Pulmonary artery endothelial cell (primary cell): ENCODE data around the gene FKBP2. TPM values are rescaled to one million over a fixed set of nuclear protein-coding genes. Genes with fewer than 3 reads are reported as not detected.

ENCODE experiments used
- DNase-seq: peaks from one replicate; pipeline ENCODE4 v3.0.0-alpha.2; 2011; ENCODE audit warnings: low read depth, low spot score
- total RNA-seq: library from RNA; depleted of rRNA; stranded (reverse); fragments of >200 nt; gene quantifications from 2 replicates; pipeline ENCODE4 v1.2.3, GENCODE V29; 2014

FKBP2 gene
- total RNA-seq, result 62.8 and 91.5 TPM in 2 replicates

DNA sequence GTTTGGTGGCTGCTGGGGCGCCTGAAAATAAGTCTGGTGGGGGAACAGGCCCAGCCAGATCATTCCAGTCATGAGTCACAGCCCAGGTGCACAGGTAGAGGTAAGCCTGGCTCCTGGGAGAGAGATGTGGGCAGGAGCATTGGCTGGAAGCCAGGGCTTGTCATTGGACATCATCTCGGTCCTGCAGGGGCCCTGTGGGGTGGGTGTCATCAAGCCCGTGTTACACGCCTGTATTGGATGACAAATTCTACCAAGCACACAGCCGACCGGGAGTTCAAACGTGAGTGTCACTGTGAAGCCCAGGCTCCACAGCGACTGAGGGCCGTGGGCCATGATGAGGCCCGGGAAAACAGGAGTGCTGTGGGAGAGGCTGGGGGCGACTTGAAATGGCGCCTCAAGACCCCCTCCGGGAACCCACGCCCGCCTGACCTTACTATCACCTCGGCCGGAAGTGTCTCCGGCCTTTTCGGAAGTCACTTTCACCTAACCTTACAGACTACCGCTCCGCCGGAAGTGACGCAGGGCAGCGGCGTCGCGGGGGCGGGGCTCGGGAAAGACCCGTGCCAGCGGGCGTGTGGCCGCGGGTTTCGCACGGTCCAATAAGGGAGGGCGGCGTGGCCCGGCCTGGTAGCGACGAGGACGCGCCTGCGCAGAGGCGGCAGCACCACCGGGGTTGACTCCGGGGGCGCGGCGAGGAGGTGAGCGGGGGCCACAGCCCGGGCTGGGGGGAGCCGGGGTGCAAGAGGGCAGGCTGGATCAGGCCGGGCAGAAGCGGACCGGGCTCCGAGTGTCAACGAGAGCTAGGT lies at the start of gene FKBP2:
Gene FKBP2 (plus strand): TSS at position 661 of the 806 bp plus-strand sequence. CDS start 1,293 bp downstream, outside the sequence.
- DNase-seq, result peak; percentile 80

GRCh38 chr11:64192434-64192833 lies 48.5 kb upstream of the FKBP2 start:
- no peak for DNase-seq

- no peak for DNase-seq
Observed at GRCh38 chr11:64196626-64197025, 44.3 kb upstream of the FKBP2 start.

- no peak for DNase-seq
Observed at GRCh38 chr11:64198511-64198910, 42.4 kb upstream of the FKBP2 start.

DNA sequence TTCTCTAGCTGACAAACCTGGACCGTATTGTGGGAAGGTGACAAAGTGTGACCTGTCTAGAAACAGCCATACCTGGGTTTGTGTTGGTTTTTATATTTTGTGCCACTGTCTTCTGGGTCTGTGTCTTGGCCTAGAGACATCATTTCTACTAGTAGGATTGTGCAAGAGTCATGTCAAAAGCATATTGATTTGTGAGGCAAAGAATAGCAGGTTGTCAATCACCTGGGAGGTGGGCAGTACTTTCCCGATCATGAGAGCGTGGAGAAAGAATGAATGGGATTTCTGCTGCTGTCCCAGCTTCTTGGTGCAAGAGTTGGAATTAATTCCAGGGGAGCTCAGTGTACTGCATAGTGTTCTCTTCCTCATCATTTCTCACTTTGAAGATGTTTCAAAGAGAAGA lies 39.4 kb upstream of the FKBP2 start:
- no peak for DNase-seq

DNA sequence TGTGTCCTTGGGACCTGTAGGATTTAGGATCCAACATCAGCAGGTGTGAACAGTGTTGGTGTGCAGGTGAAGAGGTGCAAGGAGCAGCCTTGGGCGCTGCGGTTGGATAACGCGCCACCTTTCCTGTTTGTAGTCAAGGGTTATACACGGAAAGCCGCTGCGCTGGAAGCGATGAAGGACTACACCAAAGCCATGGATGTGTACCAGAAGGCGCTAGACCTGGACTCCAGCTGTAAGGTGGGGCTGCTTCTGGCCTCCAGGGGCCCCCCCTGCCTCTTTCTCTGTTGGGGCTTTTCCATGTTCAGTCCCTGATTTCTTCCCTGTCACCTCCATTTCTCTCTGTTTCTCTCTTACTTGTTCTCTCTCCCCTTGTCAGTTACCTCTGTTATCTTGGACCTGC lies 37.9 kb upstream of the FKBP2 start:
- no peak for DNase-seq

GRCh38 chr11:64203421-64204079 lies 37.3 kb upstream of the FKBP2 start:
- DNase-seq, result no peak

DNA sequence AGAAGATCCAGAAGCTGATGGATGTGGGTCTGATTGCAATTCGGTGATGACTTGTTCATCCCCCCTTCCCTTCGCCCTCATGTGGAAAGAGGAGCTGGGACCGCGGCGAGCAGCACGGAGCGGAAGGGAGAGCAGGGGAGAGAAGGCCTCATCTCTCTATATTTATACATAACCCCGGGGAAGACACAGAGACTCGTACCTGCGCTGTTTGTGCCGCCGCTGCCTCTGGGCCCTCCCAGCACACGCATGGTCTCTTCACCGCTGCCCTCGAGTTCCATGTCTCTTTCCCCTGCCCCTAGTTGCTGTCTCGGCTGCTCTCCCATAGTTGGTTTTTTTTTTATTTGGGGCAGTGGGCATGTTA lies 36.8 kb upstream of the FKBP2 start:
- DNase-seq, result no peak

GRCh38 chr11:64204464-64204989 lies 36.4 kb upstream of the FKBP2 start:
- DNase-seq, result peak; percentile 84

GRCh38 chr11:64206457-64207255 lies 34.2 kb upstream of the FKBP2 start, which contains the start of gene FERMT3:
TSS of gene FERMT3 (plus strand) at chr11:64206721. CDS start at chr11:64207365, 644 bp downstream.
- no peak for DNase-seq

DNA sequence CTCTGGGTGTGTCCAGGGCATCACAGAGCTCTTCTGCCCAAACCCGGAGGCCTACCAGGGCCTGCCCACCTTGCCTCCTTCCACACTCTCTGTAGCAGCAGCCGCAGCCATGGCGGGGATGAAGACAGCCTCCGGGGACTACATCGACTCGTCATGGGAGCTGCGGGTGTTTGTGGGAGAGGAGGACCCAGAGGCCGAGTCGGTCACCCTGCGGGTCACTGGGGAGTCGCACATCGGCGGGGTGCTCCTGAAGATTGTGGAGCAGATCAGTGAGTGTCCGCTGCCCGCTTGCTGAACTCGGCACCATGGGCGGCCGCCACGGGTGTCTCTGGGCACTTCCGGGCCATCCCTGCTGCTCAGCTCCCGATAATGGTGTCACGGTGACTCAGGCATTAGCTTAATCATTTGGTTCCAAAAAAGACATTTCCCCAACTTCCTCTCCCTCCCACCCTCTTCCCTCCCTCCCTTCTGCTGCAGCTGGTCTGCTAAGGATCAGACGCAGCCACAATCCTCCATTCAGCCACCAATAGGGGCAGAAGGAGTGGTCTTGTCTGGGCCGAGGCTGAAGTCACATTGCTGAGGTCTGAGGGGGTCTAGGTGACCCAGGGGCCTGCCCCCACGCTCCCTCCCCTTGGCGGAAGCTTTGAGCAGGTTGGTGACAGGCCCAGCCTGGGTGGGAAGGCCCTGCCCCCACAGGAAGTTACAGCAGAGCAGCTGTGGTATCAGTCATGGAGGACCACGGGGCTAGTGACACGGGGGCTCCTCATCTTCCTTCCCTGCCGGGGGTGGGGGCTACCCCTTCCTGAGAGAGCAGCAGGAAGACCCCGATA lies 33.4 kb upstream of the FKBP2 start:
- no peak for DNase-seq

DNA sequence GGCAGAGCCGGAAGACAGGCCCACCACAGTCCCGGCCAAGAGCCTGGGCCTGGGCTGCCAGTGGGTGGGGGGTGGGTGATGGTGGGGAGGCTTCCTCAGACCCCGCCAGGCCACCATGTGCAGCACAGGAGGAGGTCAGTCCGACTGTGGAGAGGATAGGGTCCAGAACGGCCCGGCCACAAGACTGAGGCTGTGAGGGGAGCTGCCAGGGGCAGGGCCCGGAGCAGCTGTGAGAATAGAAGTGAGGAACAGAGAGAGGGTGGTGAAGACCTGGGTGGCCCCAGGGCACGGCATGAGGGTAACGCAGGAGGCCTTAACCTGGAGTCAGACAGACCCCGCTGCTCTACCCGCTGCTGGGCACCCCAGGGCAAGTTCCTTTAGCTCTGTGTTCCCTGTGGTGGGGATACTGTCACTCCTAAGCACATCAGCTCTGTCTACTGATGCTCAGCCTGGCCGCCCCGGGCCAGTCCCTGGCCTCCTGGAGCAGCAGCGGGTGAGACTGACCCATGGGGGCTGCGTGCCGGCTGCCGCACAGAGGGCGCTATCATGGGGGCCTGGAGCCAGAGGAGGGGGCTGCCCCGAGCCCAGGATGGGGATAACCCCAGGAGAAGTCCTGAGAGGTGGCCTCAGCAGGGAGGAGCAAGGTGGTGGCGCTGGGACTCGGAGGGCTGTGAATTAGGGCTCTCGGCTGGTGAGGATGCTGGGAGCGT lies 32.7 kb upstream of the FKBP2 start:
- no peak for DNase-seq

DNA sequence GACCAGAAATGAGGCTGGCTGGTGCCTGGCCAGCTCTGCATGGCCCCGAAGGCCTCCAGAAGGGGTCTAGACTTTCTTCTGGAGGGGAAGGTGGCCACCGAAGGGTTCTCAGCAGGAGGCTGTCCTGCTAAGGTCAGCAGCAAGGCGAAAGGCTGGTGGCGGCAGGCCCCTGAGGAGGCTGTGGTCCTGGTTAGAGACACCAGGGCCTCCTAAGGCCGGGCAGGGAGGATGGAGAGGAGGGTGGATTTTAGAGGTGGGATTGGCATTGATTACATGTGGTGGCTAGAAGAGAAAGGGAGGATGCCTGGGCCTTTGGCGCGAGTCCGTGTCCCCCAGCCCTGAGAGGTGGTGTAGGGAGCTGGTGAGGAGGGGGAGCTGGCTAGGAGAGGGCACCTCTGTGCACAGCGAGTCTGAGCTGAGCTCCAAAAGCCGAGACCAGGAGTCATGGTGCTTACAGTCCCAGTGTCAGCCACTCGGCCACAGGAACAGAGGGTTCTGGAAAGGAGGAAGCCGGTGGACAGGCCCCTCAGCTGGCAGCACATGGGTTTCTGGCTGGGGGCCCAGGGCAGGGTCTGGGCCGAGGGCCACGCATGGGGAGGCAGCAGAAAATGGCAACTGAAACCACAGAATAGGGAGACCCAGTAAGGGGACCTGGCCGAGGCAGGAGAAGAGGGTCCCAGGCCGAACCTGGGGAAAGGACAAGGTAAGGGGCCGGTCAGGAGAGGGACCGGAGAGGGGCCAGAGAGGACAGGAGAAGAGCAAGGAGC lies 31.9 kb upstream of the FKBP2 start:
- no peak for DNase-seq

DNA sequence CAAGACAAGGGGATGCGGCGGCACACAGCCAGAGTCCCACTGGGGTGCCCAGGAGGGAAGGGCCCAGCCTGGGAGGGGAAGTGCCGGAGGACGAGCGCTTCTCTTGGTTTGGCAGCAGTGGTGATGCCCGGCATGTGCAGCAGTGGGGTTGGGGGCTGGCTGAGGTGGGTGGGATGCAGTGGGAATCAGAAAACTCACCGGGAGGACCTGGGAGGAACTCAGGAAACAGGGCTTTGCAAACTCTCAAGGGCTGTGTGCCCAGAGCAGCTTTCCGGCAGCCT lies 31.4 kb upstream of the FKBP2 start:
- no peak for DNase-seq

DNA sequence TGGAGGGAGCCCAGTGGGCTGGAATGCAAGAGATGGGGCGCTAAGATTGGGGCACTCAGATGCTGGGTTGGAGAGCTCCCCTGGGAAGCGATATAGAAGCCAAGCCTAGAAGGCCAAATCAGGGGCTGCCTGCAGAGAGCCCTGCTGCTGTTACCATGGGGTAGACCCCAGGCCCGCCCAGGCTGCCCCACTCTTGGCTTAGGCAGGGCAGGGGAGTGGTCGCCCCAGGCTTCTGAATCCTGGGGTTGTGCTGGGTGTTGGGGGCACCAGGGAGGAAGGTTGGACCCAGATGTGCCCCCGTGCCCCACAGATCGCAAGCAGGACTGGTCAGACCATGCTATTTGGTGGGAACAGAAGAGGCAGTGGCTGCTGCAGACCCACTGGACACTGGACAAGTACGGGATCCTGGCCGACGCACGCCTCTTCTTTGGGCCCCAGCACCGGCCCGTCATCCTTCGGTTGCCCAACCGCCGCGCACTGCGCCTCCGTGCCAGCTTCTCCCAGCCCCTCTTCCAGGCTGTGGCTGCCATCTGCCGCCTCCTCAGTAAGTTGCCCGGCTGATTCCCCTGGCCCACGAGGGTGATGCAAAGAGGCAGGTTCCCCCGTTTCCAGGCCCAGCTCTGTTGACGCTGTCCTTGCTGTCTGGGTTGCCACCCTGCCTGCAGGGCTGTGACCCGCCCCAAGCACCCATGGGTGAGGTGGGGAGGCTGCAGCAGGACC lies 30.4 kb upstream of the FKBP2 start:
- no peak for DNase-seq

DNA sequence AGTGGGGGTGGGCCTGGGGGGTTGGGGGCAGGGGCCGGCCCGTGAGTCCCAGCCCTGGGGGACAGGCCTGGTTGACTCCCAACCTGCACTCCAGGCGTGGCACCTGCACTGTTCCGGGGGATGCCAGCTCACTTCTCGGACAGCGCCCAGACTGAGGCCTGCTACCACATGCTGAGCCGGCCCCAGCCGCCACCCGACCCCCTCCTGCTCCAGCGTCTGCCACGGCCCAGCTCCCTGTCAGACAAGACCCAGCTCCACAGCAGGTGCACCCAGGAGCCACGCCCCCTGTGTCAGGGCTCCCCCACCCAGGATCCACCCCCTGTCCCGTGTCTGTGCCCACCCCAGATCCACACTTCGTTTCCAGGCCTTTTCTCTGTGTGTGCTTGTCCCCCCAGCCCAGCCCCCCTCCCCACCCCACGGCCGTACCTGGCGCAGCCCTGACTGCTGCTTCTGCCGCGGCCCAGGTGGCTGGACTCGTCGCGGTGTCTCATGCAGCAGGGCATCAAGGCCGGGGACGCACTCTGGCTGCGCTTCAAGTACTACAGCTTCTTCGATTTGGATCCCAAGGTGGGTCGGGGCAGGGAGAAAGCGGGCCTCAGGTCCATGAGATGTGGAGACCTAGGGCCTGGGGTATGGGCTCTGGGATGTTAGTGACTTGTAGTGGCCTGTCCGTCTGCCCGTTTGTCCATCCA lies 29.6 kb upstream of the FKBP2 start:
- no peak for DNase-seq

- DNase-seq, result no peak
Observed at GRCh38 chr11:64216879-64217278, 24.0 kb upstream of the FKBP2 start.

DNA sequence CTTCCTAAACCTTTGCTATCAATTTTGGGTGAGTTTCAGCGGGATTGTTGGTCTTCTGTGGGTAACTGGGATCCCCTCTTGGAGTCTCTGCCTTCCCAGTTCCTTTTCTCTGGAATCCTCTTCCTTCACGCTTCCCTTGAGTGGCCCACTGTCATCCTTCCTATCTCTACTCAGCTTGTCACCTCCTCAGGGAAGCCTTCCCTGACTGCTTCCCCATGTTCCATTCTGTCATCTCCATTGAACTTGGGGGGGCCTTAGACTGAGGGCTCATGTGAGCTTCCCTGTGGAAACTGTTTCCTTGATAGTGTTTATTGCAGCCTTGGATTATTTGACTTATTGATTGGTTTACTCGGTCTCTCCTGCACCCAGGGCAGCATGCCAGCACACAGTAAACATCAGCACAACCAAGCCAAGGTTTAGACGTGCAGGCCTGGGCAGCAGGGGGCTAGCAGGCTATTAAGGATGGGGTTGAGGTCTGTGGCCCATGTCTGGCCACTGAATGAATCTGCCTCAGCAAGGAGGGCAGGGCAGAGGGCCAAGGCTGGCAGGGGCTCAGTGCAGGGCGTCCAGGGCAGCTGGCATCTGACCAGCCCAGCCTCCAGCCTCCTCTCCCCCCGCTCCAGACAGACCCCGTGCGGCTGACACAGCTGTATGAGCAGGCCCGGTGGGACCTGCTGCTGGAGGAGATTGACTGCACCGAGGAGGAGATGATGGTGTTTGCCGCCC lies 22.1 kb upstream of the FKBP2 start:
- DNase-seq, result no peak
